HEK293 (cell line): ENCODE data around the gene LRP3.

Source experiments
- CTCF ChIA-PET: fragments of 350-600 bp; formaldehyde crosslinking; extraction: SDS; loops from one replicate; lab custom pipeline; 2021; ENCODE audit warnings: antibody characterized with exemption; lab: Yijun Ruan, JAX
- POLR2A ChIA-PET: fragments of 300-600 bp; formaldehyde crosslinking; extraction: SDS; loops from one replicate; lab custom pipeline; 2020; ENCODE audit warnings: antibody characterized with exemption, inconsistent platforms; lab: Yijun Ruan, JAX
- H3K27ac ChIP-seq: fragments of 200-500 bp; sonication (Bioruptor generic); 2 replicates; pipeline ENCODE4 v1.5.1; 2014; ENCODE audit warnings: low read depth, low read length, control low read depth, inconsistent platforms; ENCODE audit errors: extremely low read depth
- H3K36me3 ChIP-seq, 2 experiments: fragments of 200-500 bp in 1 of 2; sonication (Bioruptor generic) in 1 of 2; 1 replicate in 1 of 2; 2 replicates in 1 of 2; pipeline ENCODE4 v1.5.1; 2014 to 2017; ENCODE audit warnings: inconsistent platforms in 2 of 2, low read length in 2 of 2; ENCODE audit not compliant: control insufficient read depth in 2 of 2, insufficient read depth in 1 of 2
- H3K4me1 ChIP-seq: fragments of 200-500 bp; sonication (Bioruptor generic); 2 replicates; pipeline ENCODE4 v1.5.1; 2014; ENCODE audit warnings: mild to moderate bottlenecking, low read length, inconsistent platforms; ENCODE audit not compliant: control insufficient read depth, insufficient read depth
- H3K4me3 ChIP-seq: 2 replicates; pipeline ENCODE4 v1.5.1; 2011; ENCODE audit warnings: low read depth, mild to moderate bottlenecking, control low read depth, low read length, moderate library complexity
- H3K9me3 ChIP-seq: fragments of 200-500 bp; sonication (Bioruptor generic); 2 replicates; pipeline ENCODE4 v1.5.1; 2014; ENCODE audit warnings: low read depth, low read length, inconsistent platforms; ENCODE audit not compliant: control insufficient read depth, insufficient read depth
- GLIS2 ChIP-seq: fragments of 450-650 bp; formaldehyde crosslinking; IDR thresholded peaks from 2 replicates; pipeline ENCODE4 v1.5.1; 2016; ENCODE audit warnings: missing biosample characterization, missing genetic modification characterization
- PRDM1 ChIP-seq: fragments of 450-650 bp; formaldehyde crosslinking; IDR thresholded peaks from 2 replicates; pipeline ENCODE4; 2016; ENCODE audit warnings: missing biosample characterization, missing genetic modification characterization
- WT1 ChIP-seq: fragments of 450-650 bp; formaldehyde crosslinking; IDR thresholded peaks from 2 replicates; pipeline ENCODE4 v1.5.1; 2016; ENCODE audit warnings: missing biosample characterization, missing genetic modification characterization
- ZBTB7A ChIP-seq: fragments of 450-650 bp; formaldehyde crosslinking; IDR thresholded peaks from 2 replicates; pipeline ENCODE4 v1.5.1; 2016; ENCODE audit warnings: low read depth, missing biosample characterization, missing genetic modification characterization
- ZFP69B ChIP-seq: fragments of 450-650 bp; formaldehyde crosslinking; IDR thresholded peaks from 2 replicates; pipeline ENCODE4 v1.5.1; 2016; ENCODE audit warnings: missing biosample characterization, missing genetic modification characterization
- ZNF350 ChIP-seq: fragments of 450-650 bp; formaldehyde crosslinking; IDR thresholded peaks from 2 replicates; pipeline ENCODE4 v1.5.0; 2017; ENCODE audit warnings: missing biosample characterization, mild to moderate bottlenecking, missing genetic modification characterization
- ZNF558 ChIP-seq: fragments of 450-650 bp; formaldehyde crosslinking; IDR thresholded peaks from 2 replicates; pipeline ENCODE4 v1.5.1; 2016; ENCODE audit warnings: missing biosample characterization, missing genetic modification characterization
- ZNF561 ChIP-seq: fragments of 450-650 bp; IDR thresholded peaks from 2 replicates; pipeline ENCODE4 v1.5.1; 2018; ENCODE audit warnings: missing biosample characterization, missing genetic modification characterization, borderline replicate concordance
- ZNF660 ChIP-seq: fragments of 450-650 bp; IDR thresholded peaks from 2 replicates; pipeline ENCODE4 v1.5.1; 2018; ENCODE audit warnings: missing biosample characterization, mild to moderate bottlenecking, missing genetic modification characterization
- ZNF677 ChIP-seq: fragments of 450-650 bp; IDR thresholded peaks from 2 replicates; pipeline ENCODE4 v1.5.0; 2018; ENCODE audit warnings: missing biosample characterization, mild to moderate bottlenecking, missing genetic modification characterization, moderate library complexity
- TF ChIP-seq, protein P1 (sequence below): fragments of 450-650 bp; formaldehyde crosslinking; IDR thresholded peaks from 2 replicates; pipeline ENCODE4 v1.5.1; 2016; ENCODE audit warnings: missing biosample characterization, missing genetic modification characterization
- TF ChIP-seq, protein P2 (sequence below): fragments of 450-650 bp; formaldehyde crosslinking; IDR thresholded peaks from 2 replicates; pipeline ENCODE4 v1.5.1; 2017; ENCODE audit warnings: missing biosample characterization, missing genetic modification characterization
- TF ChIP-seq, protein P3 (sequence below): fragments of 450-650 bp; formaldehyde crosslinking; conservative IDR thresholded peaks from 2 replicates; pipeline ENCODE4 v1.5.1; 2016; ENCODE audit warnings: low read depth, missing biosample characterization, missing genetic modification characterization
- TF ChIP-seq, protein P4 (sequence below): fragments of 450-650 bp; formaldehyde crosslinking; IDR thresholded peaks from 2 replicates; pipeline ENCODE4 v1.5.1; 2016; ENCODE audit warnings: missing biosample characterization, missing genetic modification characterization
- TF ChIP-seq, protein P5 (sequence below): fragments of 450-650 bp; formaldehyde crosslinking; IDR thresholded peaks from 2 replicates; pipeline ENCODE4 v1.5.1; 2016; ENCODE audit warnings: missing biosample characterization, missing genetic modification characterization

Gene LRP3

DNA sequence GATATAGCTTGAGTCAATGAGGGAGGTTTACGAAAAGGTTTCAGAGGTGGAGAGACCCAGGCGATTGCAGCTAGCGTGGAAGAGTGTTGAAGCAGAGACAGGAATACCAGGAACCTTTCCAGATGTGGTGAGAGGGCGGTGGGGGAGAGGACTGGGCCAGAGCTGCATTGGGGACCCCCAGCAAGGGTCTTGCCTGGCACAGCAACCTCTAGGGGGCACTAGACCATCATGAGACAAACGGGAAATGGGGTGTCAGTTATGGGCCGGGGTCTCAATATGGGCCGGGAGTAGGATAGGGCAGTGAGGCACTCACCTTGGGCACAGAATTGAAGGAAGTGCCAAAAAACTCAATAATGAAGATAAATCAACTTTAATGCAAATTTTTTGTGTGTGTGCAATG is 2.1 kb upstream of the LRP3 start:
- Histone ChIP-seq H3K27ac (no peak overlapping the region), H3K36me3 (peaks cover 6 to 11% of the 10 kb centered on the region in 2 experiments), H3K4me1 (peaks cover 15% of the 10 kb centered on the region), H3K9me3 (no peaks in the 10 kb centered on the region; the same call in 1 of the 2 replicates)
- TF ChIP-seq, protein P1, sequence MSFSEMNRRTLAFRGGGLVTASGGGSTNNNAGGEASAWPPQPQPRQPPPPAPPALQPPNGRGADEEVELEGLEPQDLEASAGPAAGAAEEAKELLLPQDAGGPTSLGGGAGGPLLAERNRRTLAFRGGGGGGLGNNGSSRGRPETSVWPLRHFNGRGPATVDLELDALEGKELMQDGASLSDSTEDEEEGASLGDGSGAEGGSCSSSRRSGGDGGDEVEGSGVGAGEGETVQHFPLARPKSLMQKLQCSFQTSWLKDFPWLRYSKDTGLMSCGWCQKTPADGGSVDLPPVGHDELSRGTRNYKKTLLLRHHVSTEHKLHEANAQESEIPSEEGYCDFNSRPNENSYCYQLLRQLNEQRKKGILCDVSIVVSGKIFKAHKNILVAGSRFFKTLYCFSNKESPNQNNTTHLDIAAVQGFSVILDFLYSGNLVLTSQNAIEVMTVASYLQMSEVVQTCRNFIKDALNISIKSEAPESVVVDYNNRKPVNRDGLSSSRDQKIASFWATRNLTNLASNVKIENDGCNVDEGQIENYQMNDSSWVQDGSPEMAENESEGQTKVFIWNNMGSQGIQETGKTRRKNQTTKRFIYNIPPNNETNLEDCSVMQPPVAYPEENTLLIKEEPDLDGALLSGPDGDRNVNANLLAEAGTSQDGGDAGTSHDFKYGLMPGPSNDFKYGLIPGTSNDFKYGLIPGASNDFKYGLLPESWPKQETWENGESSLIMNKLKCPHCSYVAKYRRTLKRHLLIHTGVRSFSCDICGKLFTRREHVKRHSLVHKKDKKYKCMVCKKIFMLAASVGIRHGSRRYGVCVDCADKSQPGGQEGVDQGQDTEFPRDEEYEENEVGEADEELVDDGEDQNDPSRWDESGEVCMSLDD (tag by site-specific recombination) = 0 out of 2 replicates have a peak, but pooled peaks have one; percentile 22
- TF ChIP-seq, protein P2, sequence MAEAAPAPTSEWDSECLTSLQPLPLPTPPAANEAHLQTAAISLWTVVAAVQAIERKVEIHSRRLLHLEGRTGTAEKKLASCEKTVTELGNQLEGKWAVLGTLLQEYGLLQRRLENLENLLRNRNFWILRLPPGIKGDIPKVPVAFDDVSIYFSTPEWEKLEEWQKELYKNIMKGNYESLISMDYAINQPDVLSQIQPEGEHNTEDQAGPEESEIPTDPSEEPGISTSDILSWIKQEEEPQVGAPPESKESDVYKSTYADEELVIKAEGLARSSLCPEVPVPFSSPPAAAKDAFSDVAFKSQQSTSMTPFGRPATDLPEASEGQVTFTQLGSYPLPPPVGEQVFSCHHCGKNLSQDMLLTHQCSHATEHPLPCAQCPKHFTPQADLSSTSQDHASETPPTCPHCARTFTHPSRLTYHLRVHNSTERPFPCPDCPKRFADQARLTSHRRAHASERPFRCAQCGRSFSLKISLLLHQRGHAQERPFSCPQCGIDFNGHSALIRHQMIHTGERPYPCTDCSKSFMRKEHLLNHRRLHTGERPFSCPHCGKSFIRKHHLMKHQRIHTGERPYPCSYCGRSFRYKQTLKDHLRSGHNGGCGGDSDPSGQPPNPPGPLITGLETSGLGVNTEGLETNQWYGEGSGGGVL = no peak
- TF ChIP-seq, protein P3, sequence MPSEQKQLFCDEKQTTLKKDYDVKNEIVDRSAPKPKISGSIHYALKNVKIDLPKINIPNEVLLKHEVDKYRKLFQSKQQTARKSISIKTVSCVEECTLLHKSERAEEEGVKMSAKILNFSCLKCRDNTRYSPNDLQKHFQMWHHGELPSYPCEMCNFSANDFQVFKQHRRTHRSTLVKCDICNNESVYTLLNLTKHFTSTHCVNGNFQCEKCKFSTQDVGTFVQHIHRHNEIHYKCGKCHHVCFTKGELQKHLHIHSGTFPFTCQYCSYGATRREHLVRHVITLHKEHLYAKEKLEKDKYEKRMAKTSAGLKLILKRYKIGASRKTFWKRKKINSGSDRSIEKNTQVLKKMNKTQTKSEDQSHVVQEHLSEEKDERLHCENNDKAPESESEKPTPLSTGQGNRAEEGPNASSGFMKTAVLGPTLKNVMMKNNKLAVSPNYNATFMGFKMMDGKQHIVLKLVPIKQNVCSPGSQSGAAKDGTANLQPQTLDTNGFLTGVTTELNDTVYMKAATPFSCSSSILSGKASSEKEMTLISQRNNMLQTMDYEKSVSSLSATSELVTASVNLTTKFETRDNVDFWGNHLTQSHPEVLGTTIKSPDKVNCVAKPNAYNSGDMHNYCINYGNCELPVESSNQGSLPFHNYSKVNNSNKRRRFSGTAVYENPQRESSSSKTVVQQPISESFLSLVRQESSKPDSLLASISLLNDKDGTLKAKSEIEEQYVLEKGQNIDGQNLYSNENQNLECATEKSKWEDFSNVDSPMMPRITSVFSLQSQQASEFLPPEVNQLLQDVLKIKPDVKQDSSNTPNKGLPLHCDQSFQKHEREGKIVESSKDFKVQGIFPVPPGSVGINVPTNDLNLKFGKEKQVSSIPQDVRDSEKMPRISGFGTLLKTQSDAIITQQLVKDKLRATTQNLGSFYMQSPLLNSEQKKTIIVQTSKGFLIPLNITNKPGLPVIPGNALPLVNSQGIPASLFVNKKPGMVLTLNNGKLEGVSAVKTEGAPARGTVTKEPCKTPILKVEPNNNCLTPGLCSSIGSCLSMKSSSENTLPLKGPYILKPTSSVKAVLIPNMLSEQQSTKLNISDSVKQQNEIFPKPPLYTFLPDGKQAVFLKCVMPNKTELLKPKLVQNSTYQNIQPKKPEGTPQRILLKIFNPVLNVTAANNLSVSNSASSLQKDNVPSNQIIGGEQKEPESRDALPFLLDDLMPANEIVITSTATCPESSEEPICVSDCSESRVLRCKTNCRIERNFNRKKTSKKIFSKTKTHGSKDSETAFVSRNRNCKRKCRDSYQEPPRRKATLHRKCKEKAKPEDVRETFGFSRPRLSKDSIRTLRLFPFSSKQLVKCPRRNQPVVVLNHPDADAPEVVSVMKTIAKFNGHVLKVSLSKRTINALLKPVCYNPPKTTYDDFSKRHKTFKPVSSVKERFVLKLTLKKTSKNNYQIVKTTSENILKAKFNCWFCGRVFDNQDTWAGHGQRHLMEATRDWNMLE (tag by site-specific recombination) = no peak
- TF ChIP-seq GLIS2 = peak; percentile 58
- TF ChIP-seq, protein P4, sequence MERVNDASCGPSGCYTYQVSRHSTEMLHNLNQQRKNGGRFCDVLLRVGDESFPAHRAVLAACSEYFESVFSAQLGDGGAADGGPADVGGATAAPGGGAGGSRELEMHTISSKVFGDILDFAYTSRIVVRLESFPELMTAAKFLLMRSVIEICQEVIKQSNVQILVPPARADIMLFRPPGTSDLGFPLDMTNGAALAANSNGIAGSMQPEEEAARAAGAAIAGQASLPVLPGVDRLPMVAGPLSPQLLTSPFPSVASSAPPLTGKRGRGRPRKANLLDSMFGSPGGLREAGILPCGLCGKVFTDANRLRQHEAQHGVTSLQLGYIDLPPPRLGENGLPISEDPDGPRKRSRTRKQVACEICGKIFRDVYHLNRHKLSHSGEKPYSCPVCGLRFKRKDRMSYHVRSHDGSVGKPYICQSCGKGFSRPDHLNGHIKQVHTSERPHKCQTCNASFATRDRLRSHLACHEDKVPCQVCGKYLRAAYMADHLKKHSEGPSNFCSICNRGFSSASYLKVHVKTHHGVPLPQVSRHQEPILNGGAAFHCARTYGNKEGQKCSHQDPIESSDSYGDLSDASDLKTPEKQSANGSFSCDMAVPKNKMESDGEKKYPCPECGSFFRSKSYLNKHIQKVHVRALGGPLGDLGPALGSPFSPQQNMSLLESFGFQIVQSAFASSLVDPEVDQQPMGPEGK (tag by site-specific recombination) = 0 out of 2 replicates have a peak, but pooled peaks have one; percentile 29
- TF ChIP-seq ZNF561 (tag by site-specific recombination) = no peak
- no peak for TF ChIP-seq WT1 (tag by site-specific recombination)
- no peak for TF ChIP-seq ZNF677 (tag by site-specific recombination)
- no peak for TF ChIP-seq ZNF558
- TF ChIP-seq, all 188 proteins: peak for 3
- ChIA-PET POLR2A (interaction anchor here (0.8 to 0.9 kb wide), 2 partner anchors 14 to 15 kb away, joined by 4 read pairs; no protein-coding TSS in a partner anchor), CTCF (interaction anchor here (1.1 to 12.3 kb wide), 8 partner anchors 8 to 251 kb away, joined by 3 to 154 read pairs (median 6); no protein-coding TSS in a partner anchor)
- H3K4me3 ChIP-seq = no peak overlapping the region

DNA sequence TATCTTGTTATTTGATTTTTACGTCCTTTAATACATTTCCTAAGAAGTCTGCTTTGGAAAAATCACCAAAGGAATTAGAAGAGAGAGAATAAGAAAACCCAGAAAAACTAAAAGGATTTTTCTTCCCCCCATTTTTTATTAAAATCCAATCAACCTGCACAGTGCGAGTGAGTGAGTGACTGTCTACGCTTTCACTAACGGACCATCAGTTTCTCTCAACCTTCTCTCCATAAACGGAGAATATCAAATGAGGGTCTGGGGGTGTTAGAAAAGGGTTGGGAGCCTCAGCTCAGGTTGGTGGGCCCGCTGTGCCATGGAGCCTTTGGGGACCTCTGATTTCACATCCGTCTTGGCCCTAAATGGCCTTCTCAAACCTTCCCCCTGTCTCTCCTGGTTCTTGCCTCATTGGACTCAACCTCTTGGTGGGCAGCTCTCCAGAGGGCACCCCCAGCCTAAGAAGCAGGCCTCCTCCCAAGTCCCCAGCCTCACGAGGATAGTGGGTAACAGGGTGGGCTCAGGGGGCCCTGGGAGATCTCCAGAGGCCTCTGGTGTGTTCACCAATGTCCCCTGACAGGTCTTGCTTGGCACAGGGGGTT is 763 bp upstream of the LRP3 start:
- peak; percentile 12; the same call in 1 of the 2 replicates for TF ChIP-seq ZFP69B (tag by site-specific recombination)
- no peak for TF ChIP-seq ZNF660 (tag by site-specific recombination)
- peak; percentile 97 for TF ChIP-seq PRDM1 (tag by site-specific recombination)
- TF ChIP-seq ZBTB7A (tag by site-specific recombination) = 0 out of 2 replicates have a peak, but pooled peaks have one; percentile 8
- TF ChIP-seq, protein P5, sequence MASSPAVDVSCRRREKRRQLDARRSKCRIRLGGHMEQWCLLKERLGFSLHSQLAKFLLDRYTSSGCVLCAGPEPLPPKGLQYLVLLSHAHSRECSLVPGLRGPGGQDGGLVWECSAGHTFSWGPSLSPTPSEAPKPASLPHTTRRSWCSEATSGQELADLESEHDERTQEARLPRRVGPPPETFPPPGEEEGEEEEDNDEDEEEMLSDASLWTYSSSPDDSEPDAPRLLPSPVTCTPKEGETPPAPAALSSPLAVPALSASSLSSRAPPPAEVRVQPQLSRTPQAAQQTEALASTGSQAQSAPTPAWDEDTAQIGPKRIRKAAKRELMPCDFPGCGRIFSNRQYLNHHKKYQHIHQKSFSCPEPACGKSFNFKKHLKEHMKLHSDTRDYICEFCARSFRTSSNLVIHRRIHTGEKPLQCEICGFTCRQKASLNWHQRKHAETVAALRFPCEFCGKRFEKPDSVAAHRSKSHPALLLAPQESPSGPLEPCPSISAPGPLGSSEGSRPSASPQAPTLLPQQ (tag by site-specific recombination) = 0 out of 2 replicates have a peak, but pooled peaks have one; percentile 27
- no peak for TF ChIP-seq ZNF350
- ChIA-PET POLR2A (no interaction called here), CTCF (interaction anchor here (0.6 to 12.3 kb wide), 7 partner anchors 9 to 217 kb away, joined by 3 to 154 read pairs (median 6); no protein-coding TSS in a partner anchor)
- H3K36me3 ChIP-seq = peaks cover 16 to 20% of the 10 kb centered on the region in 2 experiments
- peaks cover 15% of the 10 kb centered on the region for H3K4me1 ChIP-seq
- H3K4me3 ChIP-seq = no peak overlapping the region
- H3K27ac ChIP-seq = peak overlapping the region; percentile 1; the same call in 1 of the 2 replicates
- H3K9me3 ChIP-seq = no peaks in the 10 kb centered on the region
